A549 (cell line): ENCODE data around the gene KCNG2. TPM values are rescaled to one million over a fixed set of nuclear protein-coding genes. Genes with fewer than 3 reads are reported as not detected.

Source experiments
- ATAC-seq, 2 experiments: fragments of 200-7000 bp in 1 of 2; fragments of >200 bp in 1 of 2; cut with Nextera tagmentation in 1 of 2; cut with Tn5 transposase in 1 of 2; 3 replicates each; pipeline versions ENCODE4 v1.8.0 to v1.9.1; 2018 to 2020; ENCODE audit warnings: mild to moderate bottlenecking in 1 of 2, moderate library complexity in 1 of 2
- CTCF ChIA-PET: fragments of 300-600 bp; sonication (Branson Sonifier 250); formaldehyde crosslinking; extraction: SDS; loops from one replicate; lab custom pipeline; 2021; ENCODE audit warnings: antibody characterized with exemption, inconsistent platforms; lab: Yijun Ruan, JAX
- POLR2A ChIA-PET: fragments of 350-600 bp; formaldehyde crosslinking; extraction: SDS; loops from one replicate; lab custom pipeline; 2021; ENCODE audit warnings: antibody characterized with exemption, inconsistent platforms; lab: Yijun Ruan, JAX
- DNase-seq, 2 experiments: peaks; one replicate each; pipeline versions ENCODE4 v3.0.0 to v3.0.0-alpha.2; 2011 to 2016; ENCODE audit warnings: low read depth in 1 of 2, low spot score in 1 of 2
- FAIRE-seq: peaks from 2 replicates; lab custom pipeline; 2011; peaks lifted over from hg19 to GRCh38; lab: Jason Lieb, UNC
- H3K27ac ChIP-seq, 2 experiments: fragments of >200 bp; sonication (Bioruptor Twin); formaldehyde crosslinking; 3 replicates each; pipeline ENCODE4 v1.5.1; 2016 to 2017
- H3K4me1 ChIP-seq: fragments of >200 bp; sonication (Bioruptor Twin); formaldehyde crosslinking; 3 replicates; pipeline ENCODE4 v1.6.1; 2016
- H3K4me2 ChIP-seq: fragments of >200 bp; sonication (Bioruptor Twin); formaldehyde crosslinking; 3 replicates; pipeline ENCODE4 v1.6.1; 2016
- H3K4me3 ChIP-seq: fragments of >200 bp; sonication (Bioruptor Twin); formaldehyde crosslinking; 3 replicates; pipeline ENCODE4 v1.5.1; 2016
- H3K9me3 ChIP-seq: fragments of >200 bp; sonication (Bioruptor Twin); formaldehyde crosslinking; 3 replicates; pipeline ENCODE4 v1.6.1; 2016
- ATOH8 ChIP-seq: fragments of 250-450 bp; sonication (Bioruptor Pico); IDR thresholded peaks from 2 replicates; pipeline ENCODE4 v1.5.0; 2020; ENCODE audit warnings: low read depth, mild to moderate bottlenecking, moderate library complexity
- CHD4 ChIP-seq: fragments of 200-600 bp; sonication (generic); IDR thresholded peaks from 2 replicates; pipeline ENCODE4 v1.6.1; 2016; ENCODE audit warnings: antibody characterized with exemption, mild to moderate bottlenecking, borderline replicate concordance
- E2F6 ChIP-seq: IDR thresholded peaks from 2 replicates; pipeline ENCODE4 v1.6.1; 2012; ENCODE audit warnings: low read depth, borderline replicate concordance
- ELK1 ChIP-seq: fragments of 150-350 bp; IDR thresholded peaks from 2 replicates; pipeline ENCODE4 v1.6.1; 2014; ENCODE audit warnings: low read depth, mild to moderate bottlenecking, low read length
- ESRRA ChIP-seq: fragments of 150-350 bp; IDR thresholded peaks from 2 replicates; pipeline ENCODE4 v1.6.1; 2014; ENCODE audit warnings: mild to moderate bottlenecking, low read length, borderline replicate concordance
- FOSB ChIP-seq: fragments of 250-450 bp; sonication (Bioruptor Pico); IDR thresholded peaks from 2 replicates; pipeline ENCODE4 v1.5.0; 2020; ENCODE audit warnings: mild to moderate bottlenecking, moderate library complexity
- FOXS1 ChIP-seq: fragments of 250-450 bp; sonication (Bioruptor Pico); IDR thresholded peaks from 2 replicates; pipeline ENCODE4 v1.5.0; 2020; ENCODE audit warnings: mild to moderate bottlenecking, moderate library complexity
- HES2 ChIP-seq: fragments of >200 bp; sonication (Bioruptor Twin); formaldehyde crosslinking; IDR thresholded peaks from 2 replicates; pipeline ENCODE4 v1.6.1; 2016
- HMGXB4 ChIP-seq: fragments of 250-450 bp; sonication (Bioruptor Pico); IDR thresholded peaks from 2 replicates; pipeline ENCODE4 v1.5.0; 2021; ENCODE audit warnings: mild to moderate bottlenecking, moderate library complexity, borderline replicate concordance
- HOXB13 ChIP-seq: fragments of 250-450 bp; sonication (Bioruptor Pico); IDR thresholded peaks from 2 replicates; pipeline ENCODE4 v1.5.0; 2020; ENCODE audit warnings: low read depth, mild to moderate bottlenecking, moderate library complexity
- MAZ ChIP-seq: fragments of 150-350 bp; IDR thresholded peaks from 2 replicates; pipeline ENCODE4 v1.6.1; 2014; ENCODE audit warnings: antibody characterized with exemption, low read depth, low read length, borderline replicate concordance
- NPAS2 ChIP-seq: fragments of 250-450 bp; sonication (Bioruptor Pico); IDR thresholded peaks from 2 replicates; pipeline ENCODE4 v1.8.0; 2022; ENCODE audit warnings: mild to moderate bottlenecking, moderate library complexity, borderline replicate concordance
- REST ChIP-seq: fragments of 200-600 bp; sonication (generic); IDR thresholded peaks from 2 replicates; pipeline ENCODE4 v1.6.1; 2016; ENCODE audit warnings: antibody characterized with exemption, mild to moderate bottlenecking, moderate library complexity
- RNF2 ChIP-seq: fragments of 200-600 bp; sonication (generic); IDR thresholded peaks from 2 replicates; pipeline ENCODE4 v1.6.1; 2016; ENCODE audit warnings: low read depth, mild to moderate bottlenecking, antibody characterized with exemption, moderate library complexity, borderline replicate concordance
- TP53 ChIP-seq: fragments of 250-450 bp; sonication (Bioruptor Pico); IDR thresholded peaks from 2 replicates; pipeline ENCODE4 v1.5.0; 2021; ENCODE audit warnings: mild to moderate bottlenecking, moderate library complexity
- WGBS: methylation state at CpG from one replicate; pipeline ENCODE4 v1.1.6; 2017; ENCODE audit errors: missing lambda C conversion rate; 5-methylcytosine and 5-hydroxymethylcytosine counted together
- polyA plus RNA-seq, 4 experiments: library from polyadenylated mRNA; depleted of rRNA in 3 of 4; stranded (reverse); fragments of >200 nt; fragmentation: RNase III in 1 of 4; extraction: RNeasy Plus Mini Kit Qiagen cat#74134 plus additional on column Dnase treatment in 1 of 4; gene quantifications; 2 replicates in 3 of 4; 3 replicates in 1 of 4; pipeline ENCODE4 v1.2.3, GENCODE V29; 2011 to 2017

KCNG2 gene
- polyA plus RNA-seq, 2 of the 4 experiments (the other 2 are of a cell fraction), result not detected

- TF ChIP-seq HMGXB4 (CRISPR knock-in tag), result no peak
Observed at GRCh38 chr18:79819064-79819967, 21.6 kb downstream of the KCNG2 start (continued).

- no peak for FAIRE-seq
- TF ChIP-seq HES2, result no peak
- no peak for TF ChIP-seq FOXS1
- no peak for TF ChIP-seq ESRRA
- TF ChIP-seq NPAS2 (CRISPR knock-in tag), result no peak
- no peak for TF ChIP-seq CHD4
- TF ChIP-seq HOXB13 (CRISPR knock-in tag), result no peak
- no peak for TF ChIP-seq ATOH8 (CRISPR knock-in tag)
- no peak for TF ChIP-seq MAZ
- no peak for TF ChIP-seq TP53 (CRISPR knock-in tag)
- TF ChIP-seq E2F6, result no peak
- no peak for TF ChIP-seq RNF2
- POLR2A ChIA-PET, result no interaction called here
- Histone ChIP-seq H3K9me3 (no peaks in the 10 kb centered on the region), H3K4me3 (no peak overlapping the region), H3K4me1 (no peaks in the 10 kb centered on the region), H3K4me2 (no peak overlapping the region), H3K27ac (no peak overlapping the region)
- ATAC-seq, result no peak
- 30% methylated on average over 8 of the region's 14 CpGs for WGBS
- no peak for DNase-seq
- CTCF ChIA-PET, result interaction anchor here (0.8 to 0.9 kb wide), 2 partner anchors 9 to 43 kb away, joined by 3 read pairs; no protein-coding TSS in a partner anchor
Observed at GRCh38 chr18:79819968-79820351, 22.2 kb downstream of the KCNG2 start.

- no peak for TF ChIP-seq HES2
- no peak for TF ChIP-seq REST
- no peak for TF ChIP-seq ELK1
- TF ChIP-seq FOSB (CRISPR knock-in tag), result no peak
- no peak for TF ChIP-seq ATOH8 (CRISPR knock-in tag)
- H3K4me3 ChIP-seq, result no peak overlapping the region
- POLR2A ChIA-PET, result no interaction called here
- CTCF ChIA-PET, result no interaction called here
- ATAC-seq, result no peak
- FAIRE-seq, result no peak
- no peaks in the 10 kb centered on the region for H3K9me3 ChIP-seq
- H3K27ac ChIP-seq, result no peak overlapping the region
- no peaks in the 10 kb centered on the region for H3K4me1 ChIP-seq
- no peak for DNase-seq
- 76% methylated on average over 12 of the region's 12 CpGs for WGBS
- H3K4me2 ChIP-seq, result no peak overlapping the region
Observed at GRCh38 chr18:79823120-79823519, 25.4 kb downstream of the KCNG2 start.
